GM18498 (cell line): ENCODE data around the gene NFE2L1.

Experiments used
- ATAC-seq: cut with Tn5 transposase; IDR thresholded peaks from one replicate; pipeline ENCODE4 v1.9.1; 2021; ENCODE audit warnings: mild to moderate bottlenecking, moderate library complexity; ENCODE audit not compliant: unreplicated experiment

Gene NFE2L1

DNA sequence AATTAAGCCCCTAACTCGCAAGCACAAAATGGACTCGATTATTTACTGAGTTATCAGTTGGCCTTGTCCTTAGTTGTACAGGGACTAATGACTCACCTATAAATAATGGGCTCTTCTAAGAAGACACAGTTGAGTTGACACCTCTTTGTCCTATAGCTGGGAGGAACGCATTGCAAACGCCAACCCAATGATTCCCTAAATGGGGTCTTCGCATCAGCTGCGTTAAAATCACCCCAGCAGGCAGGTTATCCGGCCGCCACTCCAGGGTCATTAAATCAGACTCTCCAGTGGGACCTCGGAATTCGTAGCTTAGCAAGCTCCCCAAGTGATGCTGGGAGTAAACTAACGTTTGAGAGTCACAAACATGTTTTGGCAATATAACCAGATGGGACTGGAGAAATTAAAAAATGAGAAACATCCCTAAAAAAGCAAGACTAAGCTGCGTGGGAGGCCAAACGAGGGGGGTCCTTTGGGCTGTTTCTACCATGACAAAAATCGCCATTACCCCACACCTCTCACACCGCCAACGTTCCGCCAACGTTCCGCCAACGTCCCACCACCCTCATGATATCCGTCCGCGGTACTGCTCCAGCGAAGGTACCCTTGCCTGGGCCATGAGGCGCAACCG lies 932 bp upstream of the NFE2L1 start:
- ATAC-seq: no peak

DNA sequence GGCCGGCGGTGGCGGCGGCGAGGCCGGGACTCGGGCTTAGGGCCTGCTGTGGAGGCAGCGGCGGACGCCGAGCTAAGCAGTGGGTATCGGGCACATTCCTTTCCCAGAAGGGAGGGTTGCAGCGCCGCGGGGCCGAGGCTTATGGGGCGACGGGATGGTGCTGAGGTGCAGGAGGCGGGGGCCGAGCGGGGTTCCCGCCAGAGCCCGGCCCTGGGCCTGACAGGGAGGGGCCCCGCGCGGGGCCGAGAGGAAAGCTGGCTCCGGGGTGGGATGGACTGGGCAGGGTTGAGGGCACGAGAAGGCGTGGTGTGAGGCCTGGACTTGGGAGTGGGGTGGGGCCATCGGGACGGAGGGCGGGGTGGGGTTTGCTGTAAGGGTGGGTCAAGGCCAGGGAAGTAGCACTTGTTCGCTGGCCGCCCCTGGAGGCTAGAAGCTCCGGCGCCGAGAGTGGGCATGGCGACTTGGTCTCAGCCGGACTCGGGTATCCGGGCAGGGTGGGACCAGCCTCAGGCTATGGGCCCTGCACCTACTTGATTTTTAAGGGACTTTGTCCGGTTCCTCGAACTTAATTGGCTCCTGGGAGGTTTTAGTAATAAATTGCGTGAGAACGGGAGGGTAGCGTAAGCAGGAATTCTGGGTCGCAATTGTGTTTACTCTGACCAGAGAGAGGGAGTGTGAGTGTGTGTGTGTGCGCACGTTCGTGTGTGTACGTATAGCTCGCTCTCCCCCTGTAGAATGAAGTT lies 396 bp downstream of the NFE2L1 start:
- peak; percentile 42 for ATAC-seq

DNA sequence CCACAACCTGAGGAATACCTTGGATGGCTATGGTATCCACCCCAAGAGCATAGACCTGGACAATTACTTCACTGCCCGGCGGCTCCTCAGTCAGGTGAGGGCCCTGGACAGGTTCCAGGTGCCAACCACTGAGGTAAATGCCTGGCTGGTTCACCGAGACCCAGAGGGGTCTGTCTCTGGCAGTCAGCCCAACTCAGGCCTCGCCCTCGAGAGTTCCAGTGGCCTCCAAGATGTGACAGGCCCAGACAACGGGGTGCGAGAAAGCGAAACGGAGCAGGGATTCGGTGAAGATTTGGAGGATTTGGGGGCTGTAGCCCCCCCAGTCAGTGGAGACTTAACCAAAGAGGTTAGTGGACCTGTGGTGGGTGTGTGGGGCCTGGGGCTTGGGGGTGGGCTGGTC lies 3.1 kb downstream of the NFE2L1 start:
- no peak for ATAC-seq

DNA sequence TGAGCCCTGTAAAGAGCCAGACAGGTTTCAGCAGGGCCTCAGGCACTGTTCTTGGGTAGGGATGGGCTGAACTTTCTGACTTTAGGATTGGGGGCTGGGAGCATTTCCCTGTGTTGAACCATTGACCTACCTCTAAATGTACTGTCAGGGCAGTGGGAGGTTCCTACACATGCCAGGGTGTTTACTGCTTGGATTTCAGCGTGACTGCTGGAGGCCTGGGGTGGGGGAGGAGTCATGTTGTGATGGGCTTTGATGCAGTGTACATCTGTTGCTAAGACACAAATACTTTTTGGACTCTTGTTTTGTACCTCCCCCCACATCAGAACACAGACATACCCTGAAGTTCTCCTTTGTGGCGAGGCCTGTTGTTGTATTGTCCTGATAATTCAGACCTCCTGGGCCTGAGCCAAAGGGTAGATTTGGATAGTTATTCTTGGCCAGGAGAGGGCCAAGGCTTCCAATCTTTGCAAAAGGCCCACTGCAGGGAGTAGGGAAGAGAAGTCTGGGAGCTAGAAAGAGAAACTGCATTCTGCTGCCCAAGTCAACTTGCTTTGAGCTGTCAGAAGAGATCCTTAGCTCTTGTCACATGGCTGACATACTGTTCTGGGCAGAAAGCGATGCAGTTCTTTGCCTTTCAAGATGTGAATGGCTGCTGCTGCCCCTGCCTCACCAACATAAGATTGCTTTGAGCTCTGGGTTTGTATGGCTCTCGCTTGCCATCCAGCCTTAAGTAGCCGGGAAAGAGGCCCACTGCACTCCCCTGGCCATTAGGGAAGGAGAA lies 3.7 kb downstream of the NFE2L1 start:
- no peak for ATAC-seq

DNA sequence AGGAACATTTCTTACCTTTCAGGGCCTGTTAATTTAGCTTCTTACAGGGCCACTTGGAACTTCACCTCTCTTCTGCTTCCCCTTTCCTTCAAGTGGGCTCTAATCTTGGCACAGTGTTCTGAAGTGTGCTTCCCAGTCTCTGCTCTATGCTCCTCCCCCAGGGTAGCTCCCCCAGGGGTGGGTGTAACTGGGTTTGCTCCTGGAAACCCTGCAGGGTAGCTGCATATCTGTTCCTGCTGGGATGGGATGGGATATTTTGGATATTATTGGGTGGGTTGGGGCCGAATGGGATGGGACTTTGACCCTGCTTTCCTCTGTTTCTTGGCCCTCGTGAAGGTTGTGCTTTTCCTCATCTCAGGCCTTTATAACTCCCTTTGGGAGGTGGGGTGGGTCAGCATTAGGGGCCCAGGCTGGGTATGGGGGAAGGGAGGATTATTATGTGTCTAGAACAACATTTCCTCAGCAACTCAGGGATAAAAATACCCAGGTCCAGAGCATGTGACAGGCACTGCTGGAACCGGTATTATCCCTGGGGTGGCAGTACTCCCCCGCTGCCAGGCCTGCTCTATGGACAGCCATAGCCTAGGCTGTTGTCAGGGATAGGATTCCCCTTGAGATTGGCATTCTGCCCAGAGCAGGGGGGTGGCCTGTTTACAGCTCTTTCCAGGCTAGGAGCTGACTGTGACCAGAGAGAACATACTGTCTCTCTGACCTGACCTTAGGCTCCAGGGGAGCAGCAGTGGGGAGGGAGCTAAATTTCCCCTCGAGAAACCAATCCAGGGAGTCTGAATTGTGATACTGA lies 5.0 kb downstream of the NFE2L1 start:
- no peak for ATAC-seq

DNA sequence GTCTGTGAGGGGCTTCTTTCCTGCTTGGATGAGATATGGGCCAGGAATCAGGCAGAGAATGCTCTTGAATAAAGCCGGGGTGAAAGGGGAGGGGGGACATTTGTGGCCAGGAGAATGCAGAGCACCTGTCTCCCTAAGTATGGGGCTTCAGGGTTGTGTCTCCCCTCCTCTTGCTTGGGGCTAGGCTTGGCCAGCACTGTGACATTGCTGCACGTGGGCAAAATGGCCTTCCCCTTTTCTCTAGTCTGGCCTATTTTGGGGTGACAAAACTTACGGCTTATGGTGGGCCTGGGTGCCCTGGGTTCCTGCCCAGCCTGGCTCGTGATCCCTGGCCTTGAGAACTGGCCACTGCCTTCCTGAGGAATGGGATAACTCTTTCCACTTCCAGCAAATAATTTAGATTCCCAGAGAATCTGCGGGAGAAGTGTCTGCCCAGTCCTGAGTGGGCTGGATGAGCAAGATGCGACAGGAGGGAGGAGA lies 5.6 kb downstream of the NFE2L1 start:
- no peak for ATAC-seq

DNA sequence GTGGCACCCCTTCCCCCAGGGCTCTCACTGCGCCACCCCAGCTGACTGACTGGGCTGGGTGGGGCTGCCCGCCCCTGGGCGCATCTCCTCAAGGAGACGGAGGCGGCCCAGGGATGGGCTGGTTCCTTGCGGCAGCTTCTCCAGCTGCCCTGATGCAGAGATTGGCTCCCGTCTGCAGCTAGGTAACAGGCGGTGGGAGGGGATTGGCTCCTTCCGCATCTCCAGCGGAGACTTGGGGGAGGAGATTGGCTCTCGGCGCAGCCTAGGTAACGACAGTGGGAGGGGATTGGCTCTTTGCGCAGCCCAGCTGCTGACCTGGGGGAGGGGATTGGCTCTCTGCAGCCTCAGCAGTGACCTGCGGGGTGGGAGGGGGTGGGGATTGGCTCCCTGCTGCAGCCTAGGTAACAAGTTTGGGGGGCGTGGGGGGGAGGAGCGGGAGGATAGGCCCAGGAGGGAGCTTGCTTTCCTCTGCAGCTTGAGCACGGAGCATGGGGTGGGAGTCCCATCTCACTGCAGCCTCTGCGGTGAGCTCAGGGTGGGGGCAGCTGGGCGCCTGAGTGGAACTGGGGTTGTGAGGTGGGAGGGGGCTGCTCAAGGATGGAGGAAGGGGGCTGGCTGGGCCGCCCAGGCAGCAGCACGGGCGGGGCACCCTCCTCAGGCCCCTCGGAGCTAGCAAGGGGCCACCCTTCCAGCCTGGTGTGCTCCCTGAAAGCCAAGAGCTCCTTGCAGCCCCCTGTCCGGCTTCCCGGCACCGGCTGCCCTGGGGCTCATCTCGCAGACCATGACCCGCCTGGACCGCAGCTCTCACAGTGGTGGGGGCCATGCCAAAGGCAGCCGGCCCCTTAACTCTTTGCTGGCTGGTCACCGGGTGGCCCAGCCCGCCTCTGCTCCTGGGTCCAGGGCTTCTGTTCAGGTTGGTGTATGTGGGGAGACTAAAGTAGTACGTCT lies 6.4 kb downstream of the NFE2L1 start:
- ATAC-seq: no peak

DNA sequence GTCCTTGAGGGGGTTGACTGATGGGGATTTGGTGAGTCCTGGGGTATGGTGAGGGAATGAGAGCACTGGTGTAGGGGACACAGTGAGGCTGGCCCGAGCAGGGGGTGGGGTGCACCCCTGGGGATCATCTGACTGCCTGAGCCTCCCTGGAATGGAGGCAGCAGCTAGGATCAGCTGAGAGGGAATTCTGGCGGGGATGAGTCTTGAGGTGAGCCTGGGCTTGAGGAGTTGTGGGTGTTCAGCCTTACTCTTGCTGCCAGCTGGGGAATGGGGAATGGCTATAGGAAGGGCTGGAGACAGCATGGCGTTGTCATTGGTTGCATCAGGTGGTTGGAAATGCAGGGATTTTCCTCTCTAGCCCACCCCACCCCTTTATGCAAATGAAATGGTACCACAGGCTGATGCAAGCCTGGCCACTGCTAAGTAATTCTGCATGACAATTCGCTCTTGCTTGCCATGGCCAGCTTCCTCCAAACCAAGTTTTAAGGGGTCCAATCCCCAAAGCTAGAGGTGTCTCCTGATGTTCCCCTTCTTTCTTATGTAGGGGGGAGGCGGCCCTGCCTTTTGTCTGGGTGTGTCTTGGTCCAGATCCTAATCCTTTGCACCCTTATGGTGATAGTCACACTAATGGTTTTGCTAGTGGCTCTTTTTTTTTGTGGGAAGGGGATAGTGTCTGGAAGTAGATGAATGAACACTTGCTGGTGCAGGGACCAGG lies 7.5 kb downstream of the NFE2L1 start:
- peak; percentile 59 for ATAC-seq

DNA sequence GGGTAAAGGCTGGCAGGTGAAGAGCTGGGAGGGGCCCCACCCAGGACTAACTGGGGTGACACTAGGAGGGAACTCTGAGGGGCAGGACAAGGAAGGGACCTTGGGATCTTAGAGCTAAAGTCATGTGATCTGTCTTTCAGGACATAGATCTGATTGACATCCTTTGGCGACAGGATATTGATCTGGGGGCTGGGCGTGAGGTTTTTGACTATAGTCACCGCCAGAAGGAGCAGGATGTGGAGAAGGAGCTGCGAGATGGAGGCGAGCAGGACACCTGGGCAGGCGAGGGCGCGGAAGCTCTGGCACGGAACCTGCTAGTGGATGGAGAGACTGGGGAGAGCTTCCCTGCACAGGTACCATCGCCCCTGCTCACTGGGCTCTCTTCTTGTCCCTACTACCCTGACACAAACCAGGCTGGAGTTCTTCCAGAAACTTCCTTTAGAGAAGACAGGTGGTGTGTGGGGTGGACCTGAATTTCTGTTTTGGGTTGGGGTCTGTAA lies 8.1 kb downstream of the NFE2L1 start:
- ATAC-seq: no peak

DNA sequence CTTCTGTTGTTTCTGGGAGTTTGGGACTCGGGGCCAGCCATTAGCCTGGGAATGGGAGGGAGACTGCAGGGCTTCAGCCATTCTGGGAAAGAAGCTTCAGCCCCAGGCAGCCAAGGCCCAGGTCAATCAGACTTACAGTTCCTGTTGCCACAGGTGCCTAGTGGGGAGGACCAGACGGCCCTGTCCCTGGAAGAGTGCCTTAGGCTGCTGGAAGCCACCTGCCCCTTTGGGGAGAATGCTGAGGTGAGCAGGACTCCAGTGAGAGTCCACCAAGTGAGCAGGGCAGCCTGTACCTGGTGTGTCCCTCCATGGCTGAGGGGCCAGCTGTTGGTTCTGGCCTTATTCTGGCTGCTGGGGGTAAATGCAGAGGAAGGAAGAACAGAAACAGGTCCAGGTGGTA lies 8.7 kb downstream of the NFE2L1 start:
- ATAC-seq: no peak

DNA sequence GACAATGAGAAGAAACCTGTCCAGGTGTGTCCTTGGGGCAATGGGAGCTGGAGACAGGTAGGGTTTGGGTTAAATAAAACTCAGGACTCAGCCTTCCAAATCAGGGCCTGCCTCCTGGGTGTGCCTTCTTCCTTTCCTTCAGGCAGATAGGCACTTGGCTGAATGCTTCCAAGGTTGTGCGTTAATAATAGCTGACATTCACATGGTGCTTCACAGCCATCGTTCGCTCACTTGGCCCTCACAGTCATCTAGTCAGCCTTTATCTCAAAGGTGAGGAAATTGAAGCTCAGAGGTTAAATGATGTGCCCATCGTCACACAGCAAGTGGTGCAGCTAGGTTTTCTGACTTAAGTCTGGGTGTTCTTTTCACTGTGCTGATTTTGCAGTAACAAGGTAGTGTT lies 9.5 kb downstream of the NFE2L1 start:
- ATAC-seq: no peak

DNA sequence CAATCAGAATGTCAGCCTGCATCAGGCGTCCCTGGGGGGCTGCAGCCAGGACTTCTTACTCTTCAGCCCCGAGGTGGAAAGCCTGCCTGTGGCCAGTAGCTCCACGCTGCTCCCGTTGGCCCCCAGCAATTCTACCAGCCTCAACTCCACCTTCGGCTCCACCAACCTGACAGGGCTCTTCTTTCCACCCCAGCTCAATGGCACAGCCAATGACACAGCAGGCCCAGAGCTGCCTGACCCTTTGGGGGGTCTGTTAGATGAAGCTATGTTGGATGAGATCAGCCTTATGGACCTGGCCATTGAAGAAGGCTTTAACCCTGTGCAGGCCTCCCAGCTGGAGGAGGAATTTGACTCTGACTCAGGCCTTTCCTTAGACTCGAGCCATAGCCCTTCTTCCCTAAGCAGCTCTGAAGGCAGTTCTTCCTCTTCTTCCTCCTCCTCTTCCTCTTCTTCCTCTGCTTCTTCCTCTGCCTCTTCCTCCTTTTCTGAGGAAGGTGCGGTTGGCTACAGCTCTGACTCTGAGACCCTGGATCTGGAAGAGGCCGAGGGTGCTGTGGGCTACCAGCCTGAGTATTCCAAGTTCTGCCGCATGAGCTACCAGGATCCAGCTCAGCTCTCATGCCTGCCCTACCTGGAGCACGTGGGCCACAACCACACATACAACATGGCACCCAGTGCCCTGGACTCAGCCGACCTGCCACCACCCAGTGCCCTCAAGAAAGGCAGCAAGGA lies 10.4 kb downstream of the NFE2L1 start:
- ATAC-seq: no peak

DNA sequence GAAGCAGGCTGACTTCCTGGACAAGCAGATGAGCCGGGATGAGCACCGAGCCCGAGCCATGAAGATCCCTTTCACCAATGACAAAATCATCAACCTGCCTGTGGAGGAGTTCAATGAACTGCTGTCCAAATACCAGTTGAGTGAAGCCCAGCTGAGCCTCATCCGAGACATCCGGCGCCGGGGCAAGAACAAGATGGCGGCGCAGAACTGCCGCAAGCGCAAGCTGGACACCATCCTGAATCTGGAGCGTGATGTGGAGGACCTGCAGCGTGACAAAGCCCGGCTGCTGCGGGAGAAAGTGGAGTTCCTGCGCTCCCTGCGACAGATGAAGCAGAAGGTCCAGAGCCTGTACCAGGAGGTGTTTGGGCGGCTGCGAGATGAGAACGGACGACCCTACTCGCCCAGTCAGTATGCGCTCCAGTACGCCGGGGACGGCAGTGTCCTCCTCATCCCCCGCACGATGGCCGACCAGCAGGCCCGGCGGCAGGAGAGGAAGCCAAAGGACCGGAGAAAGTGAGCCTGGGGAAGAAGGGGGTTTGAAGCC lies 11.0 kb downstream of the NFE2L1 start:
- no peak for ATAC-seq

DNA sequence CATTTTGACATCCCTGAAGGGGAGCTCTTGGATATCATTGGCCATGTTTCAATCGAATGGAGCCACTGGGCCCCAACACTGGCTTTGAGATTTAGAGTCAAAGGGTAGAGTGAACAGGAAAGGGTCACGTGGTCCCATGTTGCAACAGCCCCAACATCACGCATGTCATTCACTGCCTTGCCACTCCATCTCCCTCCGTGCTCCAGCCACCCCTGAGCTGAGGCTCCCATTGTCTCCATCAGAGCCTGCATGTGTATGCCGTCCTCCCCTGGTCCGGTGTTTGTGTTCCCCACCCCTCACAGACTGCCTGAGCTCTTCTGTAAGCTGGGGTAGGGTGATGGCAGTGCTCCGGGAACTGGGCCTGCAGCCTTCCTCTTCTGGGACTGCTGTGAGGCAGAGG lies 12.1 kb downstream of the NFE2L1 start:
- no peak for ATAC-seq

DNA sequence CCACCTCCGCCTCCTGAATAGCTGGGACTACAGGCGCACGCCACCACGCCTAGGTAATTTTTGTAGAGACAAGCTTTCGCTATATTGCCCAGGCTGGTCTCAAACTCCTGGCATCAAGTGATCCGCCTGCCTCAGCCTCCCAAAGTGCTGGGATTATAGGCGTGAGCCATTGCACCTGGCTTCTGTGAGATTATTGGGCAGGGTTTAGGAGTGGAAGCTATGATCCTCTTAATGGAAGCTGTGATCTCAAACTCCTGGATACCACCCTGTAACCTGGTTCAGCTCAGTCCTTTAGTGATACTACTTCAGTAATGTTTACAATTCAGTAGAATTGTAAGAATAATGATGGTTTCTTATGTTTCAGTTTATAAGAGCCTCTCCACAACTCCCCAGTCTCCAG lies 14.1 kb downstream of the NFE2L1 start:
- ATAC-seq: no peak

DNA sequence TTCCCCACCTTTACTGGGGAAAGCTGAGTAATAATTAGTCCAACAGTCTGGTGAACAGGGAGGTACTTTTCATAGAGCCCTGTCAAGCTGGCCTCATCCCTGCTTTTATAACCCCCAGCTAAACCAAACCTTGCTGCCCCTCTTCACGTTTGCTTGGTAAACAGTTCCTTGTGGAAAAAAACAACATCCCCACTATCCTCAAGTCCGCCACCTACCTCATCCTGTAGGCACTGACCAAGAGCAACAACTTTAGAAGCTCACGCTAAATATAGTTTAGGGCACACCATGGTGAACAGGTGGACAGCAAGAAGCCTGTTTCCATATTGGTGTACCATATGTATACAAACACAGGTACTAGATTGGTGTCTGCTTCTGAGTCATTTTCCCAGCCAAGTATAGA lies 16.5 kb downstream of the NFE2L1 start:
- no peak for ATAC-seq

DNA sequence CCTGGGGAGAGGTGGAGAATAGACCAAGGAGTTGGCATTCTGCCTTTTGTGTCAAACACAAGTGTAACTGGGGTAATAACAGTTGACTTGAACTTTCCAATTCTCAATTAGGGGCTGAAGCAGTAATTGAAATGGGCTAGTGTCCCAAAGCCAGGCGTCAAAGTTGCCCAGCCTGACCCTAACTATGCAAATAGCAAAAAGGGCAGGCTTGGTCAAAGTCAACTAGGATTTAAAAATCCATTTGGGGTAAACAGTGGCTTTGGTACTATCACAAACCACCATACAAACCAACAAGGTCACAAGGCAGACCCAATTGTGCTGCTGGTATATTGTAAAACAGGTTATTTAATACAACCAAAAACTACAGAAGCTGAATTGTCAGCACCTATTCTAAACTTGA lies 18.0 kb downstream of the NFE2L1 start:
- ATAC-seq: no peak

DNA sequence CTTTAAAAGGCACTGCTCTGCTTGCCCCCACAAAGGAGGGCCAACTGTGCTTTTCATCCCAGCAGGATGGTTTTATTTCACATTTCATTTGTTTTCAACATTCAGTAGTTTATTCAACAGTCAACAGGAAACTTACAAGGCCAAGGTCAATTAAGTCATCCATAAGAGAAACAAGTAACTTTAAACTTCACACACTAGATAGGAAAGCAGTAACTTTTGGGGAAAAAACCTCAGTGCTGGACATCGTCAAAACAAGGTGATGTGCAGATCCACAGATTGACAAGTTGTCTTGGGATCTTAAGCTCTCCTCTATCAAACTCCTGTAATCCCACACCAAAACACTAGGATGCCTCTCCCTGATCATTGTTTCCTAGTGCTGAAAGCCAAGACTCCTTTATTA lies 18.5 kb downstream of the NFE2L1 start:
- ATAC-seq: no peak
